ENCODE data around the gene RASSF3.
"Not testable (repeated sequence)": the region's sequence is repeated elsewhere in the genome, so short reads cannot be mapped to it uniquely, and the experiment has no call there.

RASSF3 gene, protein sequence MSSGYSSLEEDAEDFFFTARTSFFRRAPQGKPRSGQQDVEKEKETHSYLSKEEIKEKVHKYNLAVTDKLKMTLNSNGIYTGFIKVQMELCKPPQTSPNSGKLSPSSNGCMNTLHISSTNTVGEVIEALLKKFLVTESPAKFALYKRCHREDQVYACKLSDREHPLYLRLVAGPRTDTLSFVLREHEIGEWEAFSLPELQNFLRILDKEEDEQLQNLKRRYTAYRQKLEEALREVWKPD

DNA sequence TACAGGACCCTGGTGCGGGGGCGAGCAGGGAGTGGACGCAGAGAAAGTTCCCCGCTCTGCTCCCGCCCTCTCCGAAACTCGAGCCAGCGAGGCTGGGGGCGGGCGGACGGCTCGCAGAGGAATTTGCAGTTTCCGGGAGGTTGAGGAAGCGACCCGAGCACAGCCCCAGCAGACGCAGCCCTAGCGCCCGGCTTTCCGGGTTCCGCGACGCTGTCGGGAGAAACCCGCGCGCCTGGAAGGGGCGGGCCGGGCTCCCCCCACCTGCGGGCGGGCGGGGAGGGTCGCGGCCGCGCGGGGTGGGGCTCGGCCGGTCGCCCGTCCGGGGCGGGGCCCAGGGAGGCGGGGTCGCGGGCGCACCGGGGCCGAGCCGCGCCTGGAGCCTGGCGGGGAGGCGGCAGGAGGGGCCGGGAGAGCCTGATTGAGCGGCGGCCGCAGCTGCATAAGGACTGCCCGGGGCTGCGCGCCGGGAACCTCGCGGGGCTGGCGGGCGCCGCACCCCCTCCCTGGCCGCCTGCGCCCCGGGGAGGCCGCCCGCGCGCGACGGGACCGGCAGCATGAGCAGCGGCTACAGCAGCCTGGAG is at the start of gene RASSF3:
RASSF3 (plus strand) TSS at position 417 of the 581 bp plus-strand sequence; CDS start at position 555, 138 bp downstream.
- DNase-seq: no peak

DNA sequence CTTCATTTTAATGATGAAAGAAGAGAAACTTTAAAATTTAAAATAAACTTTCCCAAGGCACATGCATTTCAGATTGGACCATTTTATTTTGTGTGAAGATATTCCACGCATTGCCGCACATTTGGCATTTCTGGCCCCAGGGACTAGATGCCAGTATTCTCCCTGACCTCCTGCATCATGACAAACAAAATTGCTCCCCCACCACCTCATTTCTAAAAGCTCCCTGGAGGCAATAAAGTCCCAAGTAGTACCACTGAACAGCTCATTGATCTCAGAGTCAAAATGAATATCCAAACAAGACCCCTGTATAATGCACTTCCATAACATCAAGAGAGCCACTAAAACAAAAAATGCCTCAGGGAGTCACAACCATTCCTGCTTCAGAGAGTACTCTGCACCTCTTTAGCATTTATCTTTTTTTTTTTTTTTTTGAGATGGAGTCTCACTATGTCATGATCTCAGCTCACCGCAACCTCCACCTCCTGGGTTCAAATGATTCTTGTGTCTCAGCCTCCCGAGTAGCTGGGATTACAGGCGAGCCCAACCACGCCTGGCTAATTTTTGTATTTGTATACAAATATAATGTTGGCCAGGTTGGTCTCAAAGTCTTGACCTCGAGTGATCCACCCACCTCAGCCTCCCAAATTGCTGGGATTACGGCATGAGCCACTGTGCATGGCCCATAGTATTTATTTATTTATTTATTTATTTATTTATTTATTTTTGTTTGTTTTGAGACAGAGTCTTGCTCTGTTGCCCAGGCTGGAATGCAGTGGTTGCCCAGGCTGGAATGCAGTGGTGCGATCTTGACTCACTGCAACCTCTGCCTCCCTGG is 48.8 kb upstream of the RASSF3 start:
- DNase-seq: no peak

DNA sequence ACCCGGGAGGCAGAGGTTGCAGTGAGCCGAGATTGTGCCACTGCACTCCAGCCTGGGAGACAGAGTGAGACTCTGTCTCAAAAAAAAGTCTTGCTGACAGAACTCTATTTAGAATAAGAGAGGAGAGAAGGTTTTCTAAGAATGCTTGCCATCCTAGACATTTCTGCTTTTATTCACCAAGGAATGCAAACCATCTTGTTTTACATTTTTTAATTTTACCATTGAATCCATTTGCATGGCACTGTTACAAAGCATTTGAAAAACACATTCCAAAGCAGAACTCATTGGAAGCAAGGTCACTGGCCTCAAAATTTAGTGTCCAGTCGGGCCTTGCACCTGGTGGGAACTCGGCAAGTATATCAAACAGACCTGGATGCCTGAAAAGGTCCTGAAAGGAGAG is 44.2 kb upstream of the RASSF3 start:
- no peak for DNase-seq

DNA sequence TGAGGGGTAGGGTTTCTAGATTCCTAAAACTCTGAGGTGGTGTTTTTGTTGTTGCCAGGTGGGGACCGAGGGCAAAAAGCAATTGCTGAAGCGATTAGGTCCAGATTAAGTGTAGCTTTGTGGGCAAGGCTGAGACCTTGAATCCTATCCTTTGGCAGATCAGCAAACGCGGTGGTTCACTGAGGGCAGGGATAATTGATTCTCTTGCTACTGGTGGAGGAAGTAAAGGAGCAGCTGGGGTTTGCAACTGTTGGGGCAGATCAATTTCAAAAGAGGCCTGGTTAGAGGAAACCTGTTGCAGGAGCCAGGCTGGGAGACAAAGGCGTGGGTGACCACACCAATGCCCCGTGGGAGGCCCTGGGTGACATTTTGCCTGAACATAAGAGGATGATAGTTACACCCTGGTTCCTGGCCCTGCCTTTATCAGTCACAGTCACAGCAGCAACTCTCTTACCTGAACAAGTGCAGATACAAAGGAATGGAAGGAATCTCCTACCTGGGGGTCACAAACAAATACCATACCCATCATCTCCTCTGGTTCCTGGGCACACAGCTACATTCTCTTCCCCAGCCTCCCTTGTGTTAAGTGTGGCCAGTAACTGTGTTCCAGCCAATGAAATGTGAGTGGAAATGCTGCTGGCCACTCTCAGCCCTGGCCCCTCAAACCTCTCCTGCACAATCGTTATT is 43.3 kb upstream of the RASSF3 start:
- DNase-seq: no peak

DNA sequence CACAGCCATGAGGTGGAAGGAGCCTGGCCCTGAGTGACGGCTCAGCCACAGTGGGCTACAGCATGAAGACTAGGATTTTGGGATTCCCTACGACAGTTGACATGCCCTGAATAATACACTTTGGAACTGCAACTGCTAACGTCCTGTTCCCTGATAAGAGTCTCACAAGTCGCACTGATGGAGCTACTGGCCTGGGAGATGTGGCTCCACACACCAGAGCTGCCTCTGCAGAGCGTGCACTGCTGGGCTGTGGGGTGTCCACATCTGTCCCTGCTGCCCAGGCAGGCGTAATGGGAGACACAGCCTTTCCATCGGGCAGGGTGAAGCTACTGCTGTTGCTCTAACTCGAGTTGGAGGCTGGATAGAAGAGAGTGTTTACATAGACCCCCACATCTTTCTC is 42.7 kb upstream of the RASSF3 start:
- DNase-seq: no peak

DNA sequence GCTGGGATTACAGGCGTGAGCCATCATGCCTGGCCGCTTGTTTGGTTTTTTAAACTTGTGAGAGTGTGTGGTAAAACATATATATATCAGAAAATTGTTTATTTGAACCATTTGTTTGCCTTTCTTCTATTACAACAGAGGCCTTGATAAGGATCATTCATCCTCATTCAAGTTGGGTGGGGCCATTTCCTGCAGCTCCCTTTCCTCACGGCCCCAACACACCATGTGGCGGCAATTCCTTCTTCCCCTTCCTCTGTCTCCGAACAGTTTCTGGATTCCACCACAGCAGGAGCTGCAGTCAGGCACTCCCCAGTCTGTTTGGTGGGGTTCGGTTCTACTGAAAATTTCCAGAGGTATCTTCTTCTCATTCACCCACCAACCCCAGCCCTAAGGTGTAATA is 42.0 kb upstream of the RASSF3 start:
- no peak for DNase-seq

DNA sequence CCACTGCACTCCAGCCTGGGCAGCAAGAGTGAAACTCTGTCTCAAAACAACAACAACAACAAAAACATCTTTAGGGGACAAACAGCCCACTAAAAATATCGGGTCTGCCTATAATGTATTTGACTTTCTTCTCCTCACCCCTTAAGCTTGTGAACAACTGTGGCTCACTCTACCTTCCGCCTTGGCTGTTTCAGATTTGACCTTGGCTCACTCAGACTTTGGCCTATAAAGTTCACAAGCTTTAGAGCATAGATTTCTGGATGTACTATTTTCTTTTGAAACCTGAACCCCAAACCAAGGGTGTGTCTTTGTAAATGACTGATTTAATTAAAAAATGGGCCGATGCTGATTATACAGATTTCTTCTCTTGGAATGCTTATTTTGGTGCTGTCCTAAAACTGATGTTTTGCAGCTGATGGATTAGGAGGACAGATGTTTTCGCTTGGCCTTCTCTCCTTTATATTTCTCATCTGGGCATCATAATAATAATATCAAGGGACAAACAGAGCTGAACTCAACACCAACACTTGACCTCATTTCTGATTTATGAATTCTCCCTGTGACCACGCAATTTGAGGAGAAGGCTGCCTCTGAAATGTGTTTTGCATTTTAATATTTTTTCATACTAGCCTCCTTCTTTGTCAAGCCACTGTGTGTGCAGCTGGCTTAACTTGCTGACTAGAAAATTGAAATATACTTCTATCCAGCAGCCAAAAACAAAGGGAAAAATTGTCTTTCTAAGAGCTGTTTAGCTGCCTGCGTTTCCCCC is 40.2 kb upstream of the RASSF3 start:
- DNase-seq: no peak

DNA sequence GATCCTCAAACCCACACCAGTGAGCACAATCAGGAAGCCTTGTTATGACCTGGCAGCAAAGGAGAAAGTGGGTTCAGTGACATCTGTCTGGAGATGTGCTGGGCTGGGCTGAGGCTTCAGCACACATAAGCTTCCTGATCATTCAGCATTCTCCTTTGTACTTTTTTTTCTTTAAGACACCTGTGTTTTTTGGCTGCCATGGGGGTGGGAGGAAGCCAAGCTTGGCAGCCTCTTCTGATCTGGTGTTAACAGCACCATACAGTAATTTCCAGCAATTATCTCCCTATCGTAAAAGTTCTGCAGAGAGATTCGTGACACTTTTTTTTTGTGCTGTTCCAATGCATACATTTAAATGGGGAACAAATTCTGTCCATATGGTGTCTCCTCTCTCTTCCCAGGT is 38.9 kb upstream of the RASSF3 start:
- DNase-seq: no peak

DNA sequence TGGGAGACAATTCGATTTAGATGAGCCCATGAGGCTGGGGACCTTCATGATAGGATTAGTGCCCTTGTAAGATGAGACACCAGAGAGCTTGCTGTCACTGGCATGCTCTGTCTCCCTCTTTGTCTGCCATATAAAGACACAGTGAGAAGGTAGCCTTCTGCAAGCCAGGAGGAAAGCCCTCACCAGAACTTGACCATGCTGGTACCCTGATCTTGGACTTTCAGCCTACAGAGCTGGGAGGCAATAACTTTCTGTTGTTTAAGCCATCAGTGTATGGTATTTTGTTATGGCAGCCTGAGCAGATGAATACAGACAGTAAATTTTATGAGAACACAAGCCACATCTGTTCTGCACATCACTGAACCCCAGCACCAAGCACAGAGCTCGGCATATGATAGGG is 38.1 kb upstream of the RASSF3 start:
- no peak for DNase-seq

DNA sequence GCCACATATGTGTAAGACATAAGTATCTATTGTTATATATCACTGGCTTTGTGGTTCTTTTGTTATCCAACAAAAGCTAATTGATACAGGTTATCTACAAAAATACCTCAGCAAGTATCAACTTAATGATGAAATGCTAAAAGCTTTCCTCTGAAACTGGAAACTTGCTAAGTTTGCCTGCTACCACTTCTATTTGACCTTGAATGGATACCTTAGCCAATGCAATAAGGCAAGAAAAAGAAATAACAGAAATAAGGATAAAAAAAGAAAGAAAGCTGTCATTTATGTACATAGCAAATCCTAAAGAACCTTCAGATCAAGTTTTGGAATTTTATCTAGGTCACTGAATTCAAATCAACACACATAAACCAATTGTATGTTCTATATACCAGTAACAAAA is 35.5 kb upstream of the RASSF3 start:
- no peak for DNase-seq

DNA sequence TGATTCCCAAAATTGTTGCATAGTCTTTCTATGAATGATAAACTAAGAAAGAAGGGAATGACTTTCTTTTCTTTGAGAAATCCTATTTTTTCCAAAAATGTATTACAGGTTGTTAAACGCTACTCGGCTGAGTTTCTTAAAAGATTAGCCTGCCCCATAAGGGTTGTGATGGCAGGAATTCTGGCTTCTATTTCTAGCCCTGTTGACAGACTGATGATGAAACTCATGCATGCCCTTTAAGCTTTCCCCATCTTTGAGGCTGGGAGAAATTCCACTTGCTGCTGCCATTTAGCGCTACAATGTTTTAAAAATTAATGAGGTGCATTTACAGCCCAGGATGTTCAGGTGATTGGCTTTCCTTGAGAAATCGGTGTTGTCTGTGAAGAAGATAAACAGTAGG is 33.2 kb upstream of the RASSF3 start:
- DNase-seq: no peak

DNA sequence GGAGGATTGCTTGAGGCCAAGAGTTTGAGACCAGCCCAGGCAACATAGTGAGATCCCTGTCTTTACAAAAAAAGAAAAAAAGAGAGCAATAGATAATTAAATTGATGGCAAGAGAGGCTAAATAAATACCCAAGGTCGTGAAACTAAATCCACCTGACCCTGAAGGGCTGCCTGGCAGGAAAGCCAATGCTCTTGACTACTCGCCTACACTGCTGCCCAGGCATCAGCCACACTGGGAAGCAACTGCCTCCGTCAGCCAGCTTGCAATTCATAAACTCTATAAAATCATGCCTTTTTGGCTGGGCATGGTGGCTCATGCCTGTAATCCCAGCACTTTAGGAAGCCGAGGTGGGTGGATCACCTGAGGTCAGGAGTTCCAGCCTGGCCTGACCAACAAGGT is 31.7 kb upstream of the RASSF3 start:
- DNase-seq: no peak

DNA sequence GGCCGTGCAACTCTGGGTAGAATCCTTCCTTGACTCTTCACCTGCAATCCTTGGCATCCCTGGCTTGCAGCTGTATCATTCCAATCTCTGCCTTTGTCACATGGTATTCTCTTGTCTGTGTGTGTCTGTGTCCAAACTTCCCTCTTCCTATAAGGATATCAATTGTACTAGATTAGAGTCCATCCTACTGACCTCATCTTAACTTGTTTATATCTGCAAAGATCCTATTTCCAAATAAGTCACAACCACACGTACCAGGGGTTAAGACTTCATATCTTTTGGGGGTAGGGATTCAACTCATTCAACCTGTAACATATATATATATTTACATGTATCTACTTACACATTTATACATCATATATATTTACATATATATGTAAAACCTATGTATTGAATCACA is 29.6 kb upstream of the RASSF3 start:
- DNase-seq: no peak

DNA sequence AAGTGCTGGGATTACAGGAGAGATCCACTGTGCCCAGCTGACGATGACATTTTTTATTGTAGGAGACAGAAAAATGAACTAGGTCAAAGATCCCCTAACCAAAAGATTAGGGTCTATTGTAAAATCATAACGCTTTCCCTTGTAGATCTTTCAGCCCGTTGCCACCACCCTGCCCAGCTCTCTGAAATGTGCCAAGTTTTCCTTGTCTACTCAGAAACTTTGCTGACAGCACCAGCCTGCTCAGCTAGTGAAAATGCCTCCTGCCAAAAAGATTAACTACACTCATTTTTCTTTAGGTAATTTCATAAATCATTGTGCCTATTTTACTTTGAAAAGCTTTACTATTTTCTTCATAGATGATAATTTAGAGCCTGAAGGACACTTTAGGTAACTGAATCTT is 28.2 kb upstream of the RASSF3 start:
- no peak for DNase-seq

DNA sequence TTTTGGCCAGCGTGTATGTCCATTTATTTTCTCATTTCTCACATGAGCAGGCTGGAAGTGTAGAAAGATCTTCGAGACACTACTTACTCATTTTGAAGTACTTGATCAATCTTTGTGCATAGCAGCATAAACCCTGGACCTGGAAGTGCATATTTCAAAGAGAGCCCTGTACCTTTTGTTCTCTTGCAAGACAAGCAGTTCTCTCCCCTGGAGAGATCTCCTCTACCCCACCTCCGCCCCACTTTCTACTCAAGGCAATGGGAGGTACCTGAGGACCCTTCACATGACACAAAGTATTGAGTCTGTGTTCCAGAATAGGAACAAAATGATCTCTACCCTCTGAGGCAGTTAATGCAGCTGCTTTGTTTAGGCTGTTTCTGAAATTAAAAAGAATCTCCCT is 27.4 kb upstream of the RASSF3 start:
- no peak for DNase-seq

DNA sequence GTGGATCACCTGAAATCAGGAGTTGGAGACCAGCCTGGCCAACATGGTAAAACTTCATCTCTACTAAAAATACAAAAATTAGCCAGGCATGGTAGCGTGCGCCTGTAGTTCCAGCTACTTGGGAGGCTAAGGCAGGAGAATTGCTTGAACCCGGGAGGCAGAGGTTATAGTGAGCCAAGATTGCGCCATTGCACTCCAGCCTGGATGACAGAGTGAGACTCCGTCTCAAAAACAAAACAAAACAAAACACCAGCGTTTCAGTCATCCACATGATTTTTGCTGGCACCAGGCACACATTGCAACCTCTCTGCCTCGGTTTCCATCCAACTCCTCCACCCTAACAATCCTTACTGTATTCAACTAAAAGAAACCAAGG is 26.9 kb upstream of the RASSF3 start:
- not testable (repeated sequence) for DNase-seq

DNA sequence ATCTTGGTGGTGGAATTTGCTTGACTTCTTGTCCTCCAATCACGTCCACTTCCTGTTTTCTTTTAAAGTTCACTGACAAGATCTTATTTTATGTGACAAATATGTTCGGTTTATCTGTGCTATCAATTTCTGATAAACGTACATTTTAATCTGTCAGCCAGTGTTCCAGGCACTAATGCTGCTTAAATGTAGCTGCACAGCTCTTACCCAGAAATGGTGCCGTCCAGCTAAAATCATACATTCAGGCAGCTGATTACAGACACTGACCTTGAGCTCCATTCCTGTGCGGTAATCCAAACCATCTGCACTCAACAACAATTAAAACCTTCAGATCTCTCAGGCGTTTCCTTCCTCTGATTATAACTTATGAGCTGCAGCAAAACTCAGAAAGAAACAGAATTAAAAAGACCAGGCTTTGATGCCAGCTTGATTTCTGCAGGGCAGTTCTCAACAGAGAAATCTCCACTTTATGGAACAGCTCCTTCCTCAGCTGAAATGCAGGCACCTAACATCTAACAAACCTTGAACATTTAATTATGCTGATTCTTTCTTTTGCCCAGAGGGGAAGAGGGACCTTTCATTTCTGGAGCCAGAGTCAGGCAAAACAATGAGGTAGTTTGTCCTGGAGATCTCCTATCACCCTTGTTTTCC is 26.4 kb upstream of the RASSF3 start:
- DNase-seq: no peak

DNA sequence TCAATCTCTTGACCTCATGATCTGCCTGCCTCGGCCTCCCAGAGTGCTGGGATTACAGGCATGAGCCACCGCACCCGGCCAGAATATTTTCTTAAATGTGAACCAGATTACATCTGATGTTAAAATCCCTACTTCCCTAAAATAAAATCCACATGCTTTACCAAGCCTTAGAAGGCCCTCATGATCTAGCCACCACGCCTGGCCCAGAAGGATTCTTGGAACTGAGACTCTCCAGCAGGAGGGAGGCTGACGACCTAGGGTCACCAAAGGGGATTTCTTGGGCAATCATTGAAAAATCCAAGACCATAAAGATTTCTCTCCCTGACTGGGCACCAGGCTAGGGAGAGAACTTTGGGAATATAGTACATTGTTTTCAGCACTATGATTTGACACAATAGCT is 25.2 kb upstream of the RASSF3 start:
- no peak for DNase-seq

DNA sequence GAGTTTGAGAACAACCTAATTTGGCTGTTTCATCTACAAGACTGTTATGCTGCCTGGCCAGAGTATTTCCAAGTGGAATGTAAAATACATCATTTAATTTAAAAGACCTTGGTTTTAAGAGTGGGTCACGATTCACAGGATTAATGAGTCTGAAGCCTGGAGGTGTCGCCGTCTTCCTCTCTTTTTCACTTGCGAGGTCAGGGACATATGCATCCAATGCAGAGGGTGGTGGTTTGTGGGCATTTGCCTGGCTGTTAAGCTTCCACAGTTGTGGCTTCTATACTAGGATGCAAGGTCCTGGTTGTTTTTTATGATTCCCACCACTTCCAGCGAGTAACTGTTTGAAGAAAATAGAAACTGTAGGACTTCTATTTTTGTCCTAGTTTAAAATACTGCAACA is 22.8 kb upstream of the RASSF3 start:
- no peak for DNase-seq

DNA sequence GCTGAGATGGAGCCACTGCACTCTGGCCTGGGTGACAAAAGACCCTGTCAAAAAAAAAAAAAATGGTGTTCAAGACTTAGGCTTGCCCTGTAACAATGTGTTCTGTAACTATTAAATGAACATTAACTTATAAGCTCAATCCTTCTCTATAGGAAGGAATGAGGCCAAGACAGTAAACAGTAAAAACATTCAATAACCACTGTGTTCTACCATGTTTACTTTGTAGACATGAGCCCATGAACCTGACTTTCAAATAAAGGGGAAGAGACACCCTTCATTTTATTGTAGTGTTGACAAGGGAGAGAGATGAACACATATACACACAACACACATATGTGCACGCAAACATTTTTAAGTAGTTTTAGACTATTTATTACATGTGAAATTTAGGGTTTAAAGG is 20.1 kb upstream of the RASSF3 start:
- DNase-seq: no peak

DNA sequence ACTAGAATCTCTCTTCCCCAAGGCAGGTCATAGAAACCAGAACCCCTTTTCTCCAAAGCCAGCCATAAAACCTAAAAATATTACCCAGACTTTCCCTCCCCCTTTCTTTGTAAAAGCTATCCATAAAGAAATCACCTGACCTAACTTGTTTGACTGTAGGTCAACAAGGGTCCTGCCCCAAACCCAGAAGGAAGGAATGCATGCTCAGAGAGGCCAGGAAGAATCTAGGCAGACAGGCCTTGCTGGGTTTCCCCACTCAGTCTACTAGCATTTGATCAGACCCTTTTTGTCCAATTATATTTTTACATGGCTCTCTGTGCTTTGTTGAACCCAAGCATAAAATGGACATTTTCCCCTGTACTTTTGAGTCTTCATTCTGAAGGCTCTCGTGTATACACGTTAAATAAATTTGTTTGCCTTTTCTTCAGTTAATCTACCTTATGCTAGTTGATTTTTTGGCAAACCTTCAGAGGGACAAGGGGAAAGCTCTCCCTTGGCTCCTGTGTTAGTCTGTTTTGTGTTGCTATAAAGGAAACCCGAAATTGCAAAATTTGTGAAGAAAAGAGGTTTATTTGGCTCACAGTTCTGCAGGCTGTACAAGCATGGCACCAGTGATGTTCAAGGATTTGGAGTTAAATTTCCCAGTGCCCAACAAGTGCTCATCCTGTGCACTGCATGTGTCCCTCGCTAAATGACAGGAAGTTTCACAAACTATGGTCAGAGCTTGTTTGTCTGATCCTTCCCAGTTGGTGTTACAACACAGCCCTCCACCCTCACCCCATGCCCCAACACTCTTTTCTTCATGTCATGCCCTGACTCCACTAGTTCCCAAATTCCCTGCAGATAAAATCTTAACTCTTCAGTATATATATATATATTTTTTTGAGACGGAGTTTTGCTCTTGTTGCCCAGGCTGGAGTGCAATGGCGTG is 14.2 kb upstream of the RASSF3 start:
- no peak for DNase-seq
